NK-92 (cell line): Measurements from ENCODE around the gene BCL11B.

Experiments
- DNase-seq: peaks from one replicate; lab custom pipeline; 2025; ENCODE audit not compliant: unreplicated experiment; lab: John Stamatoyannopoulos, UW

The BCL11B gene

GRCh38 chr14:99268810-99269707, 2.9 kb downstream of the BCL11B start:
- DNase-seq = no peak

- no peak for DNase-seq
Measured at GRCh38 chr14:99267837-99268781, 3.9 kb downstream of the BCL11B start.

- DNase-seq = no peak
Measured at GRCh38 chr14:99267381-99267780, 4.6 kb downstream of the BCL11B start.

GRCh38 chr14:99266181-99267178, 5.5 kb downstream of the BCL11B start:
- DNase-seq = peak; percentile 18

GRCh38 chr14:99265571-99265970, 6.4 kb downstream of the BCL11B start:
- DNase-seq = no peak

- DNase-seq = no peak
Measured at GRCh38 chr14:99264691-99265450, 7.1 kb downstream of the BCL11B start.

GRCh38 chr14:99263564-99264330, 8.2 kb downstream of the BCL11B start:
- no peak for DNase-seq

GRCh38 chr14:99262977-99263448, 9.0 kb downstream of the BCL11B start:
- DNase-seq = no peak

- DNase-seq = peak; percentile 30
Measured at GRCh38 chr14:99261912-99262787, 9.8 kb downstream of the BCL11B start.

- DNase-seq = no peak
Measured at GRCh38 chr14:99260587-99261551, 11.1 kb downstream of the BCL11B start.

GRCh38 chr14:99260116-99260515, 11.9 kb downstream of the BCL11B start:
- no peak for DNase-seq

GRCh38 chr14:99258876-99259726, 12.9 kb downstream of the BCL11B start:
- no peak for DNase-seq

GRCh38 chr14:99258341-99258861, 13.6 kb downstream of the BCL11B start:
- no peak for DNase-seq

GRCh38 chr14:99257673-99258221, 14.2 kb downstream of the BCL11B start:
- no peak for DNase-seq

GRCh38 chr14:99257122-99257672, 14.8 kb downstream of the BCL11B start:
- no peak for DNase-seq
